ENCODE measurements around the gene SORCS1. TPM values are rescaled to one million over a fixed set of nuclear protein-coding genes. Genes with fewer than 3 reads are reported as not detected.

Gene SORCS1
- polyA plus RNA-seq, 1 donor (not counting 4 experiments of a cell fraction or from before 2014, with no cell fraction given), result not detected

- H3K9me3 ChIP-seq (ENCODE audit: control insufficient read depth, low read depth, low read length), result no peaks in the 10 kb centered on the region
- H3K27me3 ChIP-seq (ENCODE audit: control insufficient read depth, extremely low read depth, insufficient read depth, low read length), result no peaks in the 10 kb centered on the region
- H3K4me3 ChIP-seq (ENCODE audit: control insufficient read depth in 2 of 3, extremely low read depth in 1 of 3, insufficient read depth in 2 of 3, low read depth in 1 of 3, low read length in 3 of 3), result no peak overlapping the region
- FAIRE-seq (no peak), DNase-seq (ENCODE audit: low read depth, low spot score) (no peak)
- H2AFZ ChIP-seq (ENCODE audit: control insufficient read depth, low read length), result no peak overlapping the region
- no peaks in the 10 kb centered on the region for H3K4me1 ChIP-seq (ENCODE audit: control insufficient read depth, extremely low read depth, insufficient read depth, low read length)
- no peaks in the 10 kb centered on the region for H3K79me2 ChIP-seq (ENCODE audit: control insufficient read depth, insufficient read depth, low read length)
- dilution Hi-C loops (cut with MboI; ENCODE audit: extremely low pct_ligation_motif_present, low sequenced_read_pairs), result no loop called here
- H3K9me1 ChIP-seq (ENCODE audit: control insufficient read depth, extremely low read depth, insufficient read depth, low read length), result no peaks in the 10 kb centered on the region
- no peak overlapping the region for H3K9ac ChIP-seq (ENCODE audit: control insufficient read depth, extremely low read depth, insufficient read depth, low read length)
- H3K27ac ChIP-seq (ENCODE audit: control insufficient read depth, insufficient read depth, low read length), result no peak overlapping the region
- no peak overlapping the region for H3K4me2 ChIP-seq (ENCODE audit: control insufficient read depth, extremely low read depth, insufficient read depth, low read depth, low read length)
- H4K20me1 ChIP-seq (ENCODE audit: control insufficient read depth, extremely low read depth, insufficient read depth, low read length), result no peaks in the 10 kb centered on the region
- no peaks in the 10 kb centered on the region for H3K36me3 ChIP-seq (ENCODE audit: control insufficient read depth in 2 of 2, extremely low read depth in 1 of 2, insufficient read depth in 2 of 2, low read length in 2 of 2)
- TF ChIP-seq EZH2 (IDR thresholded peaks at IDR 0.05; ENCODE audit: low read length), result no peak
- TF ChIP-seq CTCF (optimal IDR thresholded peaks at IDR 0.05 in 1 of 3, IDR thresholded peaks at IDR 0.05 in 1 of 3, conservative IDR thresholded peaks at IDR 0.05 in 1 of 3; ENCODE audit: extremely low read depth in 1 of 3, insufficient read depth in 2 of 3, low read length in 3 of 3), result no peak
Observed at GRCh38 chr10:106859892-106860652, 304.4 kb downstream of the SORCS1 start.

GRCh38 chr10:106857728-106858127 is 306.8 kb downstream of the SORCS1 start:
- H3K36me3 ChIP-seq (ENCODE audit: control insufficient read depth in 2 of 2, extremely low read depth in 1 of 2, insufficient read depth in 2 of 2, low read length in 2 of 2), result no peaks in the 10 kb centered on the region
- H4K20me1 ChIP-seq (ENCODE audit: control insufficient read depth, extremely low read depth, insufficient read depth, low read length), result no peaks in the 10 kb centered on the region
- H3K9me1 ChIP-seq (ENCODE audit: control insufficient read depth, extremely low read depth, insufficient read depth, low read length), result no peaks in the 10 kb centered on the region
- no peaks in the 10 kb centered on the region for H3K4me1 ChIP-seq (ENCODE audit: control insufficient read depth, extremely low read depth, insufficient read depth, low read length)
- no peak for TF ChIP-seq CTCF (optimal IDR thresholded peaks at IDR 0.05 in 1 of 3, IDR thresholded peaks at IDR 0.05 in 1 of 3, conservative IDR thresholded peaks at IDR 0.05 in 1 of 3; ENCODE audit: extremely low read depth in 1 of 3, insufficient read depth in 2 of 3, low read length in 3 of 3)
- TF ChIP-seq EZH2 (IDR thresholded peaks at IDR 0.05; ENCODE audit: low read length), result no peak
- dilution Hi-C loops (cut with MboI; ENCODE audit: extremely low pct_ligation_motif_present, low sequenced_read_pairs), result no loop called here
- H2AFZ ChIP-seq (ENCODE audit: control insufficient read depth, low read length), result no peak overlapping the region
- H3K4me3 ChIP-seq (ENCODE audit: control insufficient read depth in 2 of 3, extremely low read depth in 1 of 3, insufficient read depth in 2 of 3, low read depth in 1 of 3, low read length in 3 of 3), result no peak overlapping the region
- no peak overlapping the region for H3K9ac ChIP-seq (ENCODE audit: control insufficient read depth, extremely low read depth, insufficient read depth, low read length)
- H3K27ac ChIP-seq (ENCODE audit: control insufficient read depth, insufficient read depth, low read length), result no peak overlapping the region
- H3K79me2 ChIP-seq (ENCODE audit: control insufficient read depth, insufficient read depth, low read length), result no peaks in the 10 kb centered on the region
- DNase-seq (ENCODE audit: low read depth, low spot score) (no peak), FAIRE-seq (no peak)
- no peak overlapping the region for H3K4me2 ChIP-seq (ENCODE audit: control insufficient read depth, extremely low read depth, insufficient read depth, low read depth, low read length)
- H3K27me3 ChIP-seq (ENCODE audit: control insufficient read depth, extremely low read depth, insufficient read depth, low read length), result no peaks in the 10 kb centered on the region
- no peaks in the 10 kb centered on the region for H3K9me3 ChIP-seq (ENCODE audit: control insufficient read depth, low read depth, low read length)

Data from keratinocyte (primary cell).